GM21786 (cell line): ENCODE data around the gene USP5.

ENCODE experiments used
- ATAC-seq: cut with Tn5 transposase; IDR thresholded peaks from one replicate; pipeline ENCODE4 v1.9.1; 2021; ENCODE audit not compliant: unreplicated experiment

USP5 gene

GRCh38 chr12:6825398-6826124 lies 26.4 kb upstream of the USP5 start:
- ATAC-seq, result no peak

DNA sequence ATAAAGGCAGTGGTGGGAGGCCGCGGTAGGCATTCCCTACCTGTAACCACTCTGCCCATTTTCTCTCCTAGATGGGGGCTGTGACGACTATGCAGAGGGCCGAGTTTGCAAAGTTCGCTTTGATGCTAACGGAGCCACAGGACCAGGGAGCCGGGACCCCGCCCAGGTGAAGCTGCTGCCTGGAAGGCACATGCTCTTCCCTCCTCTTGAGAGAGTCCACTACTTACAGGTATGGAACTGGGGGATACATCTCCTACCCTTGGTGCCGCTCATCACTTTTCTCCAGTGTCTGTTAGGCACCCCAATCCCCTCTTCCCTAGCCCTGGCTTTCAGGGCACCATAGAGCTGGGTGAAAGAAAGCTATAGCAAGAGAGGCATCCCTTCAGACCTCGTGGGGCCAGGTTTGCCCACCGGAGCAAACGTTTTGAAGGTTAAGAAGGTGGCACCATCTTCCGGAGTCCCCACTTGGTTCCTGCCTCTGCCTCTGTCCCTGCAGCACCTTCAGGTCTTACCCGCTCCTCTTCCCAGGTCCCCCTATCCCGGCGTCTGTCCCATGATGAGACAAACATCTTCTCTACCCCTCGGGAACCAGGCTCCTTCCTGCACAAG lies 25.7 kb upstream of the USP5 start:
- ATAC-seq, result no peak

GRCh38 chr12:6826734-6827436 lies 25.1 kb upstream of the USP5 start:
- no peak for ATAC-seq

DNA sequence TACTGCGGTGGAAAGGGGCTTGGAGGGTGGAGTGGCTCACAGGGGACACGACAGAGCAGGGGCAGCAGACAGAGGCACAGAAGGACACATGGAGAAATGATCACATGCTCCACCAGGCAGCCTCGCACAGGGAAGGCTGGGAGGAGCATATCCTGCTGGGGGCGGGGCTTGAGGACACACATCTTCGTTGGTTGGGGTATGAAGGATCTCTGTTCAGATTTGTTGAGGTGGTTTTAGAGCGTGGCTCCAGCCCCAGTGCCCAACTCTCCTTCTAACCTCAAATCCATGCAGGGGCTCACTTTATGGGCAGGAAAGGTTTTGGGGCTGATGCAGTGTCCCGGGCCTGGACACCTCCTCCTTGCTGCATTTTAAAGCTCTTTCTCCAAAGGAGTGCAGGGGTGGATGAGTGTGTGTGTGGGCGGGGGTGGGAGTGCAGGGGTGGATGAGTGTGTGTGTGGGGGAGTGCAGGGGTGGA lies 24.5 kb upstream of the USP5 start:
- ATAC-seq, result no peak

DNA sequence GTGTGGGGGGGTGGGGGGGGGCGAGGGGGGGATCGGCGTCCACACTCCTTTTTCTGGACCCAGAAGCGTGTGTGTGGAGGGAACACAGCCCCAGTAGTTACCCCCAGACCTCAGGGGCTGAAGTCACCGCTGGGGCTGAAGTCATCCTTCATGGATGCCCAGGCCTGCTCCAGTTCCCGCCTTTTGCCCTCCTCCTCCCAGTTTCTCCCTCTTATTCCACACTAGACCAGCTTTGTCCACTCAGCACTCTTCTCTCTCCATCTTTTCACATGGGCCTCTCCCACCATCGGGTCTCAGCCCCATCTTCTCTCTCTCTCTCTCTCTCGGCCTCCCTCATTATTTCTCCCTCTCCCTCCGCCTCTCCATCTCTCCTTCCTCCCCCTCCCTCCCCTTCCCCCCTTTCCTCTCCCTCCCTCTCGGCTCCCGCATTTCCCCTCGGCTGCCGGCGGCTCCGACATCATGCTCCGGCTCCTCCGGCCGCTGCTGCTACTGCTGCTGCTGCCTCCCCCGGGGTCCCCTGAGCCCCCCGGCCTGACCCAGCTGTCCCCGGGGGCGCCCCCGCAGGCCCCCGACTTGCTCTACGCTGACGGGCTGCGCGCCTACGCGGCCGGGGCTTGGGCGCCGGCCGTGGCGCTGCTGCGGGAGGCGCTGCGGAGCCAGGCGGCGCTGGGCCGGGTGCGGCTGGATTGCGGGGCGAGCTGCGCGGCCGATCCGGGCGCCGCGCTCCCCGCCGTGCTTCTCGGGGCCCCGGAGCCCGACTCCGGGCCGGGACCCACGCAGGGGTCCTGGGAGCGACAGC lies 23.8 kb upstream of the USP5 start, which contains the start of gene P3H3:
TSS of gene P3H3 (plus strand) at position 426 of the 799 bp plus-strand sequence. CDS start at position 460, 34 bp downstream.
- no peak for ATAC-seq

GRCh38 chr12:6828781-6829535 lies 23.0 kb upstream of the USP5 start:
- no peak for ATAC-seq

- no peak for ATAC-seq
These were observed 22.3 kb upstream of the USP5 start for GRCh38 chr12:6829536-6830220.

- ATAC-seq, result no peak
These were observed 21.6 kb upstream of the USP5 start for GRCh38 chr12:6830286-6830890.

DNA sequence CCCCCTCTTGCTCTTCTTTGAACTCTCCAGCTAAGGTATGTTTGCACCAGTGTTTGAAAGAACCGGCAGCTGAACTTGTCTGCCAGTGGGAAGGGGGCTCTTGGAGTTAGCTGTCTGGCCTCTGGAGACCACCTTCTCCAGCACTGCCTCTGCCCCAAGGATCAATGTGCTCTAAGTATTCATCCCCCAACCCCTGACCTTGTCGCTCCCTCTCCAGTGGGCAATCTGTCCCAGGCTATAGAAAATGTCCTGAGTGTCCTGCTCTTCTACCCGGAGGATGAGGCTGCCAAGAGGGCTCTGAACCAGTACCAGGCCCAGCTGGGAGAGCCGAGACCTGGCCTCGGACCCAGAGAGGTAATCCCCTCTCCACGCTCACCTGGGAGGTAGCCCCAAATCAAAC lies 21.0 kb upstream of the USP5 start:
- ATAC-seq, result no peak

GRCh38 chr12:6831450-6831995 lies 20.4 kb upstream of the USP5 start:
- no peak for ATAC-seq

DNA sequence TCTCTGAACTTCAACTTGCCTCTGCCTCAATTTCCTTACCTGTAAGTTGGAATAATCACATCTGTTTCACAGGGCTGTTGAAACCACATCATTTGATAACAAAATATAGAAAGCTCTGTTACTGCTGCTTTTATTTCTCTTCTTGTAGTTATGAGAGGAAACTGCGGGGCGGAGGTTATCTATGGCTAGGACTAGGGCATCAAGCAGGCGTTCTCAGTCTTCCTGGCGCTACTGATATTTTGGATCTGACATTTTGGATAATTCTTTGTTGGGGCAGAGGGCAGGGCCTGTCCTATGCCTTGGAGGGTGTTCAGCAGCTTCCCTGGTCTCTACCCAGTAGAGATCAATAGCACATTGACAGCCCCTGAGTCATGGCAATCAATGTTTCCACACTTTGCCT lies 19.8 kb upstream of the USP5 start:
- ATAC-seq, result no peak

DNA sequence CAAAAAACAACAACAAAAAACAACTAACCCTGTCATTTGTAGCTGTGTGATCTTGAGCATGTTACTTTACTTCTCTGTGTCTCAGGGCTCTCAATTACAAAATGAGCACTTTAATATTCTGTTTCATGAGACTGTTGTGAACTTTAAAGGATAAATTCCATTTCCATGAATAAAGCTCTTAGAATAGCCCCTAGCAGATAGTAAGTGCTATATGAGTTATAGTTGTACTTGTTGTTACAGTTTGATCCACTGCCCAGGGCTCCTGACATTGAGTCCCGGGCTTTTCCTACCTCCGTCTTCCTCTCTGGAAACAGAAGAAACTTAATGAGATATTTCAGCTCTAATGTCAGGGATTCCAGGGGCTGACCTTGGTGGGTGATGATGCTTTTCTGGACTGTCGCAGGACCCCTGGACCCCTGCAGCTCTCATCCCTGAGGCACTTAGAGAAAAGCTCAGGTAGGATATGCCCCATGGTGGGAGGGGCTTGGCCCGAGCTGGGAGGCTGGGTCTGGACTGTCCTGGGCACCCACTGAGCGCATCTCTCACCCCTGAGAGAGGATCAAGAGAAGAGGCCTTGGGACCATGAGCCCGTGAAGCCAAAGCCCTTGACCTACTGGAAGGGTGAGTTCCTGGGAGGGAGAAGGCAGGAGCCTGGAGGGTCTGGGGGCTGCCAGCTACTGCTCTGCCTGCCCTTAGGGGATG lies 18.6 kb upstream of the USP5 start:
- ATAC-seq, result no peak

DNA sequence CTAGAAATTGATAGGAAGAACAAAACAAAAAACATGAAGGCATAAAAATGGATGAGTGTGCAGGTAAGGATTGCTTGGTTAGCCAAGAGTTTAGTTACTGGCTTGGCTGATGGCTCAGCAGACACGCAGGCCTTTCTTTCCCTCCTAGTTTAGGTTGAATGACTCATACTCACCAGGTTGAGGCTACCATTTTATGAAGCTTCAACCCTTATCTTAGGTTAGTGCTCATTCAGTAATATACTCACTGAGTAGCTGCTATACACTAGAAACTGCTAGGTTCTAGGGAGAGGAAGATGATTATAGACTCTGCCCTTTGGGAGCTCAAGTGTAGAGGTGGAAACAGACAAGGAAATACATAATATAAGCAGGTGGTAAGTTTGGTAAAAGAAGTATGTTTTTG lies 17.7 kb upstream of the USP5 start:
- ATAC-seq, result no peak

- no peak for ATAC-seq
These were observed 17.1 kb upstream of the USP5 start for GRCh38 chr12:6834873-6835272.

DNA sequence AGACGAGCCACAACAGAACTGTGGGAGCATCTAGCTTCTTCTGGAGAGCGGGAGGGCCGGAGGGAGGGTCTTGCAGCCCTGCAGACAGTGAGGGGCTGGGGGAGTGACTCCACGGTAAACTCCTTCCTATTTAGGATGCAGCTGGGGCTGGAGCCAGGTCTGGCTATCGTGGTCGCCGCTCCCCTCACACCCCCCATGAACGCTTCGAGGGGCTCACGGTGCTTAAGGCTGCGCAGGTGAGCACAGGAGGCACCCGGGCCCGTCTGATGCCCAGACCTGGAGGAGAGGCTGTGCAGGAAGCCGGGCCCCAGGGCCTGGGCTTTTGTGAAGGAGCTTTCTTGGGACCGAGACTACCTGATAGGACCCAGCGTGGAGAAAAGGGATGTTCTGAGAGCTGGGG lies 15.1 kb upstream of the USP5 start:
- no peak for ATAC-seq

DNA sequence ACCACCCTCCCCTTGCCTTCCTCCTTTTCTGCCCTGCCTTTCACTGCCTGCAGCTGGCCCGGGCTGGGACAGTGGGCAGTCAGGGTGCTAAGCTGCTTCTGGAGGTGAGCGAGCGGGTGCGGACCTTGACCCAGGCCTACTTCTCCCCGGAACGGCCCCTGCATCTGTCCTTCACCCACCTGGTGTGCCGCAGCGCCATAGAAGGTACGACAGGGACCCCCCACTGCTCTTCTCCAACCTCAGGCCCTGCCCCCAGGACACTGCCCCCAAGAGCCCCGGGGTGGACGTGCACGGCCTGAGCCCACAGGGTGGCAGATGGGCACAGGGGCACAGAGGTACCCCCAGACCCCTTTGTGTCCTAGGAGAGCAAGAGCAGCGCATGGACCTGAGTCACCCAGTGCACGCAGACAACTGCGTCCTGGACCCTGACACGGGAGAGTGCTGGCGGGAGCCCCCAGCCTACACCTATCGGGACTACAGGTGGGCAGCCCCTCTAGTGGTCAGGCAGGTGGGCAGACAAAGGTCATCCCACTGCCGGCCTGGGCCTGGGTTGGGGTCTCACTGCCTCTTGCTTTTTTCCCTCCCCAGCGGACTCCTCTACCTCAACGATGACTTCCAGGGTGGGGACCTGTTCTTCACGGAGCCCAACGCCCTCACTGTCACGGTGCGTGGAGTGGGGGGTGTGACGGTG lies 14.4 kb upstream of the USP5 start:
- ATAC-seq, result no peak

DNA sequence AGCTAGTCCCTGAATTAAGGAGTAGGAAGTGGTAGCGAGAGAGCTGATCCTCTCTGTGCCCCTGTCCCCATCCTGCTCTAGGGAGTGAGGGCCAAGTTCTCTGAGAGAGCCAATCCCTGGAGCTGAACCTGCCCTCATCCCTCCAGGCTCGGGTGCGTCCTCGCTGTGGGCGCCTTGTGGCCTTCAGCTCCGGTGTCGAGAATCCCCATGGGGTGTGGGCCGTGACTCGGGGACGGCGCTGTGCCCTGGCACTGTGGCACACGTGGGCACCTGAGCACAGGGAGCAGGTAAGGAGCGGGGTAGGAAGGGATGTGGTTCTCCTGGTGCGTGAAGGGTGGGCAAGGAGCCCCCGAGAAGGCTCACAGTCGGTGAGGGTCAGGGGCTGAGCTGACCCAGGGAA lies 13.1 kb upstream of the USP5 start:
- no peak for ATAC-seq
